H9 (cell line): ENCODE results near the gene SDC4. TPM values are rescaled to one million over a fixed set of nuclear protein-coding genes. Genes with fewer than 3 reads are reported as not detected.

Experiments
- DNase-seq: peaks from one replicate; pipeline ENCODE4 v3.0.0-alpha.2; 2017
- H2AFZ ChIP-seq: one replicate; pipeline ENCODE4 v1.6.1; 2013; ENCODE audit warnings: mild to moderate bottlenecking, low read length, control low read depth, moderate library complexity
- H2AK5ac ChIP-seq: 2 replicates; pipeline ENCODE4 v1.6.1; 2013; ENCODE audit warnings: low read length, control low read depth, mixed read lengths; ENCODE audit not compliant: insufficient read length
- H2BK120ac ChIP-seq: one replicate; pipeline ENCODE4 v1.6.1; 2013; ENCODE audit warnings: low read depth, mild to moderate bottlenecking, low read length, control low read depth, inconsistent platforms; ENCODE audit not compliant: poor library complexity, severe bottlenecking
- H2BK12ac ChIP-seq: 2 replicates; pipeline ENCODE4 v1.6.1; 2013; ENCODE audit warnings: low read length, control low read depth, mixed read lengths, low read depth; ENCODE audit not compliant: insufficient read length
- H2BK15ac ChIP-seq: 2 replicates; pipeline ENCODE4 v1.6.1; 2013; ENCODE audit warnings: low read depth, low read length, control low read depth
- H2BK20ac ChIP-seq: one replicate; pipeline ENCODE4 v1.6.1; 2013; ENCODE audit warnings: low read depth, mild to moderate bottlenecking, low read length, control low read depth, inconsistent platforms; ENCODE audit not compliant: poor library complexity, severe bottlenecking
- H2BK5ac ChIP-seq: 2 replicates; pipeline ENCODE4 v1.6.1; 2013; ENCODE audit warnings: low read length, control low read depth, mixed read lengths; ENCODE audit not compliant: insufficient read length
- H3K14ac ChIP-seq: 2 replicates; pipeline ENCODE4 v1.6.1; 2013; ENCODE audit warnings: low read length, control low read depth; ENCODE audit not compliant: insufficient read depth
- H3K18ac ChIP-seq: 2 replicates; pipeline ENCODE4 v1.6.1; 2013; ENCODE audit warnings: low read depth, mild to moderate bottlenecking, mixed read lengths, low read length, control low read depth; ENCODE audit not compliant: insufficient read length
- H3K23ac ChIP-seq: 2 replicates; pipeline ENCODE4 v1.6.1; 2013; ENCODE audit warnings: low read length, control low read depth, mixed read lengths, low read depth; ENCODE audit not compliant: insufficient read length
- H3K23me2 ChIP-seq: 2 replicates; pipeline ENCODE4 v1.6.1; 2013; ENCODE audit warnings: low read depth, mild to moderate bottlenecking, mixed read lengths, low read length, control low read depth; ENCODE audit not compliant: insufficient read length, poor library complexity, severe bottlenecking
- H3K27ac ChIP-seq: 2 replicates; pipeline ENCODE4 v1.5.1; 2013; ENCODE audit warnings: low read length, control low read depth, mixed read lengths, low read depth; ENCODE audit not compliant: insufficient read length
- H3K27me3 ChIP-seq: 2 replicates; pipeline ENCODE4 v1.6.1; 2013; ENCODE audit warnings: low read length, control low read depth, inconsistent platforms; ENCODE audit not compliant: insufficient read depth
- H3K4ac ChIP-seq: 2 replicates; pipeline ENCODE4 v1.6.1; 2013; ENCODE audit warnings: low read depth, mild to moderate bottlenecking, control low read depth, inconsistent platforms, low read length, moderate library complexity
- H3K4me1 ChIP-seq: 2 replicates; pipeline ENCODE4 v1.6.1; 2013; ENCODE audit warnings: low read length, control low read depth, inconsistent platforms; ENCODE audit not compliant: insufficient read depth
- H3K4me2 ChIP-seq: 2 replicates; pipeline ENCODE4 v1.6.1; 2013; ENCODE audit warnings: low read length, control low read depth, mixed read lengths; ENCODE audit not compliant: insufficient read length, insufficient read depth
- H3K56ac ChIP-seq: 2 replicates; pipeline ENCODE4 v1.6.1; 2013; ENCODE audit warnings: low read depth, mild to moderate bottlenecking, mixed read lengths, low read length, control low read depth; ENCODE audit not compliant: insufficient read length
- H3K79me1 ChIP-seq: 2 replicates; pipeline ENCODE4 v1.6.1; 2013; ENCODE audit warnings: low read depth, mild to moderate bottlenecking, moderate library complexity, low read length, control low read depth, inconsistent platforms; ENCODE audit not compliant: insufficient read depth, poor library complexity, severe bottlenecking
- H3K79me2 ChIP-seq: 2 replicates; pipeline ENCODE4 v1.6.1; 2013; ENCODE audit warnings: low read length, control low read depth, inconsistent platforms; ENCODE audit not compliant: insufficient read depth
- H3K9ac ChIP-seq: 2 replicates; pipeline ENCODE4 v1.6.1; 2013; ENCODE audit warnings: low read length, control low read depth, mixed read lengths; ENCODE audit not compliant: insufficient read length; ENCODE audit errors: extremely low read depth
- H3K9me3 ChIP-seq: one replicate; pipeline ENCODE4 v1.6.1; 2013; ENCODE audit warnings: low read depth, low read length, inconsistent platforms; ENCODE audit not compliant: control insufficient read depth
- H3T11ph ChIP-seq: one replicate; pipeline ENCODE4 v1.6.1; 2013; ENCODE audit warnings: mild to moderate bottlenecking, low read length, control low read depth, inconsistent platforms
- H4K20me1 ChIP-seq: one replicate; pipeline ENCODE4 v1.6.1; 2013; ENCODE audit not compliant: control insufficient read depth, insufficient read length, insufficient read depth
- H4K5ac ChIP-seq: 2 replicates; pipeline ENCODE4 v1.6.1; 2013; ENCODE audit warnings: low read depth, mild to moderate bottlenecking, mixed read lengths, low read length, control low read depth; ENCODE audit not compliant: insufficient read length
- H4K8ac ChIP-seq: replicated peaks from 2 replicates; pipeline ENCODE4 v1.6.1; 2013; ENCODE audit warnings: low read length, control low read depth, mixed read lengths, low read depth; ENCODE audit not compliant: insufficient read length
- H4K91ac ChIP-seq: 2 replicates; pipeline ENCODE4 v1.6.1; 2013; ENCODE audit warnings: low read depth, mild to moderate bottlenecking, moderate library complexity, mixed read lengths, low read length, control low read depth; ENCODE audit not compliant: insufficient read length
- H3K27ac Mint-ChIP-seq, 3 experiments: 2 replicates in 2 of 3; 3 replicates in 1 of 3; pipeline ENCODE4 v1.8.0; 2020 to 2021; ENCODE audit warnings: mixed read lengths in 3 of 3, mild to moderate bottlenecking in 1 of 3, moderate library complexity in 1 of 3
- H3K27me3 Mint-ChIP-seq: 2 replicates; pipeline ENCODE4 v1.8.0; 2021; ENCODE audit warnings: low read depth, mild to moderate bottlenecking, moderate library complexity, mixed read lengths
- H3K36me3 Mint-ChIP-seq, 3 experiments: 2 replicates in 2 of 3; 3 replicates in 1 of 3; pipeline ENCODE4 v1.8.0; 2020 to 2021; ENCODE audit warnings: low read depth in 3 of 3, mixed read lengths in 3 of 3; ENCODE audit not compliant: insufficient read depth in 1 of 3
- H3K4me1 Mint-ChIP-seq, 2 experiments: 2 replicates each; pipeline ENCODE4 v1.8.0; 2020; ENCODE audit warnings: mixed read lengths in 2 of 2
- H3K4me3 Mint-ChIP-seq, 2 experiments: 2 replicates in 1 of 2; 3 replicates in 1 of 2; pipeline ENCODE4 v1.8.0; 2020 to 2021; ENCODE audit warnings: mild to moderate bottlenecking in 2 of 2, mixed read lengths in 2 of 2, moderate library complexity in 1 of 2
- H3K9me3 Mint-ChIP-seq, 2 experiments: 2 replicates in 1 of 2; 3 replicates in 1 of 2; pipeline ENCODE4 v1.8.0; 2020; ENCODE audit warnings: mild to moderate bottlenecking in 2 of 2, mixed read lengths in 2 of 2, moderate library complexity in 1 of 2
- WGBS: extraction: QIAGEN DNeasy Blood & Tissue Kit; methylation state at CpG from one replicate; pipeline ENCODE4 v1.1.7; 2013; ENCODE audit warnings: missing lambda C conversion rate, low lambda C conversion rate, mixed read lengths; ENCODE audit not compliant: insufficient read length; ENCODE audit errors: extremely low coverage; 5-methylcytosine and 5-hydroxymethylcytosine counted together
- total RNA-seq: library from RNA; stranded (reverse); gene quantifications from 2 replicates; pipeline ENCODE4 v1.2.1, GENCODE V29; 2021
- TF ChIP-seq, protein P1 (sequence below): fragments of 200-600 bp; sonication (generic); conservative IDR thresholded peaks from 3 replicates; pipeline ENCODE4 v1.8.0; 2021; ENCODE audit warnings: antibody characterized with exemption, mild to moderate bottlenecking

SDC4 gene
- total RNA-seq, 1 experiment from 2014 or later = 50.7 TPM

DNA sequence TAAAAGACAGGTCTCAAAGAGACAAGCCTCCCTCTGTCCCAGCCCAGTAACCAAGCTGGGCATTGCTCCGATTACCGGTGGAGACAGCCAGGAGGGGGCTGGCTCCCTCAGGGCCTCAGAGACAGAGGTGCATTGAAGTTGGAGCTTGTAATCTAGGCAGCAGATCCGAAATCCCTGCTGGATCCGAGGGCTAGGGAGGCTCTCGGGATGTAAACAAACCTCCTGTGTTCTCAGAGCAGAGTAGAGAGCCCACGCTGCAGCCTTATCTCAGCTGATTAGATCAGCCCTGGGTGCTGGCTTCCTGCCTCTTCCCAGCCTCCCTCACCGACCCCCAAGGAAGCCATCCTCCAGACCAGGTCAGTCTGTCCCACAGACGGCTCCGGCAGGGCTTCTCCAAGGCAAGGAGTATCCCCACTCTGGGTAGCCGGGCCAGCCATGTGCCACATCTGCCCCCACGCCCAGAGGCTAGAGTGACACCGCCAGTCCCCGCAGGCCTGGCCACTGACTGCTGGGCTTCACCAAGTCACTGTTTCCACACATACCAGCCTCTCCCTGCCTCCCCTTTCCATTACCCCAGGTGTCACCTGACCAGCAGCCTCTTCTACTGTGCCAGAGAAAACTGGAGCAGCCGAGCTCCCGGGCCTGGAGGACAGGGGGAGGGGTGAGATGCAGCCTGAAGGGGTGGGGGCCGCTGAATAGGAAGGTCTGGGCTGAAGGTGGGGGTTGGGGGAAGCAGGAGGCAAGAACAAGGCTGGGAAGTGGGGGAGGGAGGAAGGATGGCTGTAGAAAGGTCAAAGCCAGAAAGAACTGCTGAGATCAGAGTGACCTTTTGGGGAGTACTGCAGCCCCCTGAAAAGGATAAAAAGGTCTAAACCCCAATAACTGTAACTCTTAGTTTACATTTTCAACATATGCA lies 6.0 kb downstream of the SDC4 start:
- peak overlapping the region; percentile 30 for H3K9ac ChIP-seq
- H4K5ac ChIP-seq = peak overlapping the region; percentile 30
- Mint-ChIP-seq H3K36me3 (peaks cover 3 to 12% (median 5%) of the 10 kb centered on the region in 3 experiments; a peak in 4 of 7 replicates), H3K27me3 (0 out of 2 replicates have a peak, but pooled peaks cover 1% of the 10 kb centered on the region), H3K4me1 (peaks cover 97 to 100% of the 10 kb centered on the region in 2 experiments), H3K4me3 (peak overlapping the region; percentile 65 to 76), H3K27ac (peak overlapping the region; percentile 96 to 99 (median 98)), H3K9me3 (no peaks in the 10 kb centered on the region)
- no peak overlapping the region for H2AFZ ChIP-seq
- H4K8ac ChIP-seq = no peak overlapping the region
- H3K56ac ChIP-seq = no peak overlapping the region
- H2BK20ac ChIP-seq = no peak overlapping the region
- H3K27ac ChIP-seq = peak overlapping the region; percentile 73
- H3K23ac ChIP-seq = no peak overlapping the region
- H2BK12ac ChIP-seq = no peak overlapping the region
- H3K79me2 ChIP-seq = peaks cover 5% of the 10 kb centered on the region; the same call in 1 of the 2 replicates
- no peaks in the 10 kb centered on the region for H3K9me3 ChIP-seq
- H3K23me2 ChIP-seq = peaks cover 4% of the 10 kb centered on the region
- H3T11ph ChIP-seq = no peak overlapping the region
- no peak overlapping the region for H4K91ac ChIP-seq
- H3K4me1 ChIP-seq = peaks cover 44% of the 10 kb centered on the region
- peak; percentile 82 for DNase-seq
- H3K14ac ChIP-seq = peak overlapping the region; percentile 86
- H3K79me1 ChIP-seq = no peaks in the 10 kb centered on the region
- H2AK5ac ChIP-seq = no peak overlapping the region
- no peak overlapping the region for H2BK120ac ChIP-seq
- H2BK15ac ChIP-seq = no peak overlapping the region
- H3K4ac ChIP-seq = no peak overlapping the region
- WGBS = no CpG with 5 or more reads among the region's 16 CpGs
- no peaks in the 10 kb centered on the region for H3K27me3 ChIP-seq
- peak overlapping the region; percentile 4 for H2BK5ac ChIP-seq
- peaks cover 2% of the 10 kb centered on the region for H4K20me1 ChIP-seq
- TF ChIP-seq, protein P1, sequence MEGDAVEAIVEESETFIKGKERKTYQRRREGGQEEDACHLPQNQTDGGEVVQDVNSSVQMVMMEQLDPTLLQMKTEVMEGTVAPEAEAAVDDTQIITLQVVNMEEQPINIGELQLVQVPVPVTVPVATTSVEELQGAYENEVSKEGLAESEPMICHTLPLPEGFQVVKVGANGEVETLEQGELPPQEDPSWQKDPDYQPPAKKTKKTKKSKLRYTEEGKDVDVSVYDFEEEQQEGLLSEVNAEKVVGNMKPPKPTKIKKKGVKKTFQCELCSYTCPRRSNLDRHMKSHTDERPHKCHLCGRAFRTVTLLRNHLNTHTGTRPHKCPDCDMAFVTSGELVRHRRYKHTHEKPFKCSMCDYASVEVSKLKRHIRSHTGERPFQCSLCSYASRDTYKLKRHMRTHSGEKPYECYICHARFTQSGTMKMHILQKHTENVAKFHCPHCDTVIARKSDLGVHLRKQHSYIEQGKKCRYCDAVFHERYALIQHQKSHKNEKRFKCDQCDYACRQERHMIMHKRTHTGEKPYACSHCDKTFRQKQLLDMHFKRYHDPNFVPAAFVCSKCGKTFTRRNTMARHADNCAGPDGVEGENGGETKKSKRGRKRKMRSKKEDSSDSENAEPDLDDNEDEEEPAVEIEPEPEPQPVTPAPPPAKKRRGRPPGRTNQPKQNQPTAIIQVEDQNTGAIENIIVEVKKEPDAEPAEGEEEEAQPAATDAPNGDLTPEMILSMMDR = no peak
- peak overlapping the region; percentile 53 for H3K4me2 ChIP-seq
- peak overlapping the region; percentile 70 for H3K18ac ChIP-seq
